A673 (cell line): ENCODE data around the gene FOXK1. TPM values are rescaled to one million over a fixed set of nuclear protein-coding genes. Genes with fewer than 3 reads are reported as not detected.

ENCODE experiments used
- BruUV-seq: library from RNA; stranded (reverse); fragments of 400-500 nt; replicated peaks from 2 replicates; lab custom pipeline; 2021; lab: Mats Ljungman, UMichigan
- CTCF ChIA-PET: fragments of 300-600 bp; sonication (Branson Sonifier 250); formaldehyde crosslinking; loops from one replicate; lab custom pipeline; 2022; ENCODE audit warnings: antibody characterized with exemption; lab: Charles Lee
- POLR2A ChIA-PET: fragments of 300-600 bp; sonication (Branson Sonifier 250); formaldehyde crosslinking; loops from one replicate; lab custom pipeline; 2022; ENCODE audit warnings: antibody characterized with exemption; ENCODE audit not compliant: low non-redundant PET; lab: Charles Lee
- DNase-seq: peaks from one replicate; pipeline ENCODE4 v3.0.0-alpha.2; 2015; ENCODE audit warnings: low spot score
- H3K27ac ChIP-seq: fragments of 200-600 bp; sonication (generic); 2 replicates; pipeline ENCODE4 v1.5.1; 2016; ENCODE audit warnings: mixed run types, low read depth, mild to moderate bottlenecking, mixed read lengths, antibody characterized with exemption, low read length; ENCODE audit not compliant: poor library complexity, severe bottlenecking
- H3K27me3 ChIP-seq: fragments of 200-600 bp; sonication (generic); replicated peaks from 2 replicates; pipeline ENCODE4 v1.6.1; 2017; ENCODE audit warnings: mixed run types, low read depth, mild to moderate bottlenecking, mixed read lengths, antibody characterized with exemption, low read length; ENCODE audit not compliant: insufficient read depth, poor library complexity
- H3K36me3 ChIP-seq: fragments of 200-600 bp; sonication (generic); 2 replicates; pipeline ENCODE4 v1.6.1; 2016; ENCODE audit warnings: mixed run types, mild to moderate bottlenecking, mixed read lengths, antibody characterized with exemption, low read length; ENCODE audit not compliant: insufficient read depth, poor library complexity, severe bottlenecking
- H3K4me1 ChIP-seq: fragments of 200-600 bp; sonication (generic); 2 replicates; pipeline ENCODE4 v1.6.1; 2017; ENCODE audit warnings: mixed run types, mild to moderate bottlenecking, mixed read lengths, antibody characterized with exemption, low read length; ENCODE audit not compliant: insufficient read depth, poor library complexity, severe bottlenecking
- H3K4me3 ChIP-seq: fragments of 200-600 bp; sonication (generic); 2 replicates; pipeline ENCODE4 v1.5.1; 2016; ENCODE audit warnings: low read depth, mixed run types, mild to moderate bottlenecking, mixed read lengths, low read length; ENCODE audit not compliant: poor library complexity, severe bottlenecking
- H3K9me3 ChIP-seq: fragments of 200-600 bp; sonication (generic); 2 replicates; pipeline ENCODE4 v1.6.1; 2016; ENCODE audit warnings: mixed run types, low read depth, mild to moderate bottlenecking, mixed read lengths, antibody characterized with exemption, low read length; ENCODE audit not compliant: poor library complexity, severe bottlenecking
- EZH2 ChIP-seq: fragments of 200-600 bp; sonication (generic); IDR thresholded peaks from 2 replicates; pipeline ENCODE4 v1.6.1; 2017; ENCODE audit warnings: borderline replicate concordance, low read depth, mild to moderate bottlenecking, mixed read lengths, antibody characterized with exemption, low read length; ENCODE audit not compliant: poor library complexity, severe bottlenecking
- intact Hi-C: fragments of 100-400 bp; cut with micrococcal nuclease; formaldehyde crosslinking; loops from one replicate; pipeline ENCODE4 v1.10.0; 2022; ENCODE audit not compliant: unreplicated experiment
- total RNA-seq: library from RNA; stranded (reverse); gene quantifications from 2 replicates; pipeline ENCODE4 v1.2.3, GENCODE V29; 2021
- TF ChIP-seq, protein P1 (sequence below): fragments of 300-800, 200-600 bp; sonication (generic); conservative IDR thresholded peaks from 2 replicates; pipeline ENCODE4 v1.5.1; 2017; ENCODE audit warnings: low read depth, mild to moderate bottlenecking, antibody characterized with exemption, low read length, moderate library complexity, mixed read lengths

The FOXK1 gene
- total RNA-seq, 1 experiment from 2014 or later = 43.8 TPM

DNA sequence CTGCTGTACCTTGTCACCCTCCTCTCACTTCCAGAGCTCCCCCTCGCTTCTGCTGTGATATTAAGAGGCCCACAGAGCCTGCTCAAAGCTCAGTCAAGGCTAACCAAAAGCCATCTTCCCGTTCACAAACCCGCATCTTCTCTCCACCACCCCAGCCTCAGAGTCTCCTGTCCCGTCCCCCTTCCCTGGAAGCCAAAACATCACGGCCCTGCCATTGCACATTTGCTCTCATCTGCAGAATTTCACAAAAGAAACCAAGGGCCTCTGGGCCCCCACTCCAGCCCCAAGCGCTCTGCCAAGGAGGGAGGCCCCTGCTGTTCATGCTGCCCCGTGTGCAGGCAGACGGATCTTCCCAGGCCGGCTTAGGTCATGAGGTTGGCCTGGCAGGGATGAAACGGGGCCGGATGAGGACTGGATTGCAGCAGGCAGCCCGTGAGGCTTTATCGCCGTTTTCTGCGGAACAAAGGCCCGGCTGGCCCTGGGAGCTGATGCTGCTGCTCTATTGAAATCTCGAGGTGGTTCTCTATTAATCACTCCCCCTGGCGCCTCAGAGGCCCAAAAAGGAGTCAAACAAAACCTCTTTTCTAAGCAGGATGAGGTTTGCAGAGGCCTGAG, 31.6 kb upstream of the FOXK1 start:
- H3K4me3 ChIP-seq = no peak overlapping the region
- POLR2A ChIA-PET = no interaction called here
- no peaks in the 10 kb centered on the region for H3K36me3 ChIP-seq
- CTCF ChIA-PET = no interaction called here
- TF ChIP-seq EZH2 = no peak
- TF ChIP-seq, protein P1, sequence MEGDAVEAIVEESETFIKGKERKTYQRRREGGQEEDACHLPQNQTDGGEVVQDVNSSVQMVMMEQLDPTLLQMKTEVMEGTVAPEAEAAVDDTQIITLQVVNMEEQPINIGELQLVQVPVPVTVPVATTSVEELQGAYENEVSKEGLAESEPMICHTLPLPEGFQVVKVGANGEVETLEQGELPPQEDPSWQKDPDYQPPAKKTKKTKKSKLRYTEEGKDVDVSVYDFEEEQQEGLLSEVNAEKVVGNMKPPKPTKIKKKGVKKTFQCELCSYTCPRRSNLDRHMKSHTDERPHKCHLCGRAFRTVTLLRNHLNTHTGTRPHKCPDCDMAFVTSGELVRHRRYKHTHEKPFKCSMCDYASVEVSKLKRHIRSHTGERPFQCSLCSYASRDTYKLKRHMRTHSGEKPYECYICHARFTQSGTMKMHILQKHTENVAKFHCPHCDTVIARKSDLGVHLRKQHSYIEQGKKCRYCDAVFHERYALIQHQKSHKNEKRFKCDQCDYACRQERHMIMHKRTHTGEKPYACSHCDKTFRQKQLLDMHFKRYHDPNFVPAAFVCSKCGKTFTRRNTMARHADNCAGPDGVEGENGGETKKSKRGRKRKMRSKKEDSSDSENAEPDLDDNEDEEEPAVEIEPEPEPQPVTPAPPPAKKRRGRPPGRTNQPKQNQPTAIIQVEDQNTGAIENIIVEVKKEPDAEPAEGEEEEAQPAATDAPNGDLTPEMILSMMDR = no peak
- H3K4me1 ChIP-seq = peaks cover 14% of the 10 kb centered on the region
- DNase-seq = no peak
- BruUV-seq = no TSS peak
- intact Hi-C loops = no loop called here
- no peaks in the 10 kb centered on the region for H3K9me3 ChIP-seq
- H3K27me3 ChIP-seq = no peaks in the 10 kb centered on the region
- peak overlapping the region; percentile 47 for H3K27ac ChIP-seq

DNA sequence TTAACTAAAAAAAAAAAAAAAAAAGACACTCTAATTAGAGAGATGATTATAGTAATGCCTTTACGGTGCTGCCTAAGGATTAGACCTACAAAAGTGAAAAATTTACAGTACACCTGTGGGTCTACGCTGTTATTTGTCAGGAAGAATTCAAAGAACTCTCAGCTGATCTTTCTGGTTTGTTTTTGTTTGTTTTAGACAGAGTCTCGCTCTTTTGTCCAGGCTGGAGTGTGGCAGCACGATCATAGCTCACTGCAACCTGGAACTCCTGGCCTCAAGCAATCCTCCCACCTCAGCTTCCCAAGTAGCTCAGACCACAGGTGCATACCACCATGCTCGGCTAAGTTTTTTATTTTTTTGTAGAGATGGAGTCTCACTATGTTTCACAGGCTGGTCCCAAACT, 28.3 kb upstream of the FOXK1 start:
- TF ChIP-seq EZH2 = no peak
- TF ChIP-seq, protein P1 = no peak
- Histone ChIP-seq H3K27me3 (no peaks in the 10 kb centered on the region), H3K36me3 (no peaks in the 10 kb centered on the region), H3K4me1 (peaks cover 14% of the 10 kb centered on the region), H3K9me3 (peaks cover 3% of the 10 kb centered on the region), H3K4me3 (no peak overlapping the region), H3K27ac (no peak overlapping the region)
- intact Hi-C loops = no loop called here
- POLR2A ChIA-PET = no interaction called here
- CTCF ChIA-PET = interaction anchor here (0.6 to 0.7 kb wide), 2 partner anchors 43 to 103 kb away, joined by 3 to 7 read pairs; no protein-coding TSS in a partner anchor
- no TSS peak for BruUV-seq
- DNase-seq = no peak

DNA sequence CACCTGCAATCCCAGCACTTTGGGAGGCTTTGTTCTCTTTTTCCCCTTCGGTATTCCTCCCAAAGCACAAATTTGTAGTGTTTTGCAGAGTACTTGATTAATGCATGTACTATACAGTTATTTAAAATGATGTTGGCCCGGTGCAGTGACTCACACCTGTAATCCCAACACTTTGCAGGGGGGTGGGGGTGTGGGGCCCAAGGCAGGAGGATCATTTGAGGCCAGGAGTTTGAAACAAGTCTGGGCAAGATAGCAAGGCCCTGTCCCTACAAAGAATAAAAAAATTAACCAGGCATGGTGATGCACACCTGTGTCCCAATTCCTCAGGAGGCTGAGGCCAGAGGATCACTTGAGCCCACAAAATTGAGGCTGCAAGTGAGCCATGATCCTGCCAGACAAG, 26.8 kb upstream of the FOXK1 start:
- no peak overlapping the region for H3K4me3 ChIP-seq
- no TSS peak for BruUV-seq

More for the DNA sequence above, 26.8 kb upstream of the FOXK1 start:
- H3K4me1 ChIP-seq = peaks cover 12% of the 10 kb centered on the region
- intact Hi-C loops = no loop called here
- CTCF ChIA-PET = no interaction called here
- POLR2A ChIA-PET = no interaction called here
- H3K9me3 ChIP-seq = peaks cover 11% of the 10 kb centered on the region
- no peak overlapping the region for H3K27ac ChIP-seq
- no peaks in the 10 kb centered on the region for H3K27me3 ChIP-seq
- no peak for DNase-seq
- H3K36me3 ChIP-seq = no peaks in the 10 kb centered on the region
- no peak for TF ChIP-seq EZH2
- TF ChIP-seq, protein P1 = no peak
